HG03457 (cell line): Measurements from ENCODE around the gene CCDC170.
"Not testable (repeated sequence)": the region's sequence is repeated elsewhere in the genome, so short reads cannot be mapped to it uniquely, and the experiment has no call there.

Experiments
- ATAC-seq: cut with Tn5 transposase; IDR thresholded peaks from one replicate; pipeline ENCODE4 v1.9.1; 2021; ENCODE audit warnings: moderate number of reproducible peaks; ENCODE audit not compliant: unreplicated experiment

CCDC170 gene

GRCh38 chr6:151493161-151493803 is 535 bp upstream of the CCDC170 start:
- no peak for ATAC-seq

DNA sequence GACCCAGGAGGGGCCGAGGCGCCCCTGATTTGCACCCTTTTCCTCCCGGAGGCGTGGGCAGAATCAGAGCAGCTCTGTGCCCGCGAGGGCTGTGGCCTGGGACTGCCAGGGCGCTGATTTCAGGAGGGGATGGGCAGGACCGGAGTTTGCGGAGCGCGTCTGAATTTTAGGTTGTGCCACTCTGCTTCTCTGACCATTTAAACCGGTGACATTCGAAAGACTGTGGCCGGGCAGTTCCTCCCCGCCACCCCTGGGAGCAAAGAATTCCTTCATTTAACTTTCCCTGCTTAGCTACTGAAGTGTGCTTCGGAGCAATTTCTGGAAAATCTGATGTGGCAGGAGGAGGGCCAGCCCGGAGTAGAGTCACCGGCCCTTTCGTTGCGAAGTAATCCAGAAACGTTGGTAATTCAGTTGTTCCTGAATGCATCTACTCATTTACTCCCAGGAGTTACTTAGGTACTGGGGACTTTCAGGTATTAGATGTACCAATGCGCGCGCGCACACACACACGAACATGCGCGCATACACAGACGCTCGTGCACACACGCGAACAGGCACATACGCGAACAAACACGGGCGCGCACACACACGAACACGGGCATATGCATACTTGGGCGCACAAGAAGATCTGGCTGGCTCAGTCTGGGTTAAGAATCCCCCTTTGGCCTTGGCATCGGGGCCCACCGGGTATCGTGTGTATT is 568 bp downstream of the CCDC170 start:
- no peak for ATAC-seq

GRCh38 chr6:151494936-151495320 is 1.1 kb downstream of the CCDC170 start:
- ATAC-seq: no peak

DNA sequence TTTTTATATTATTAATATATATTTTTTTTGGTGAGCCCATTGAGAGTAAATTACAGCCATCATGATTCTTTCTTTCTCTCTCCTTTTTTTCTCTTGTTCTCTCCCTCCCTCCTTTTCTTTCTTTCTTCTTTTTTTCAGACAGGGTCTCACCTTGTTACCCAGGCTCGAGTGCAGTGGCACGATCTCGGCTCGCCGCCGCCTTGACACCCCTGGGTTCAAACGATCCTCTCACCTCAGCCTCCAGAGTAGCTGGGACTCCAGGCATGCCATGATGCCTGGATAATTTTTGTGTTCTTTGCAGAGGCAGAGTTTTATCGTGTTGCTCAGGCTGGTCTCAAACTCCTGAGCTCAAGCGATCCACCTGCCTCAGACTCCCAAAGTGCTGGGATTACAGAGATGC is 1.6 kb downstream of the CCDC170 start:
- no peak for ATAC-seq

DNA sequence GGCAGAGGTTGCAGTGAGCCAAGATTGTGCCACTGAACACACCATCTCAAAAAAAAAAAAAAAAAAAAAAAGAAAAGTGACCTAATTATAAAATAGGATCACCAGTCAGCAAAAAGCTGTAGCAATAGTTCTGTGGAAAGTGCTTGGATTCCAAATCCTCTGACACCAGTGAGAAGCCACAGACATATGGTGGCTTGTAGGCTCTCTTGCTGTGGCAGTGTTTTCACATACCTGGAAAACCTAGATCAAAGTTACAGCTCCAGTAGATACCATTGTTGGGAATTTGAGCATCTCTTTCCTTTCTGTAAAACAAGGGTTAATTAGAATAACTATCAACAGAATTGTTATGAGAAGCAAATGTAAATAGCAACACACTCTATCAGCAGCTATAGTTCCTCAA is 4.1 kb downstream of the CCDC170 start:
- ATAC-seq: no peak

DNA sequence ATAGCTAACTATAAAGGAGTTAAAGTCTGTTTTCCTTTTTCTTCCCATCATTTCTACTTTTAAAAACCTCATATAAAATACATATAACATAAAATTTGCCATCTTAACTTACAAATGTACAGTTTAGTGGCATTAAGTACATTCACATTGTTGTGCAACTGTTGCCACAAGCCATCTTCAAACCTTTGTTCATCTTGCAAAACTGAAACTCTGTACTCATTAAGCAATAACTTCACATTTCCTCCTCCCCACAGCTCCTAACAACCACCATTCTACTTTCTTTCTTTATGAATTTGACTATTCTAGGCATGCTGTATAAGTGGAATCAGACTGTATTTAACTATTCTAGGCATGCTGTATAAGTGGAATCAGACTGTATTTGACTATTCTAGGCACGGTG is 4.5 kb downstream of the CCDC170 start:
- peak; percentile 74 for ATAC-seq

DNA sequence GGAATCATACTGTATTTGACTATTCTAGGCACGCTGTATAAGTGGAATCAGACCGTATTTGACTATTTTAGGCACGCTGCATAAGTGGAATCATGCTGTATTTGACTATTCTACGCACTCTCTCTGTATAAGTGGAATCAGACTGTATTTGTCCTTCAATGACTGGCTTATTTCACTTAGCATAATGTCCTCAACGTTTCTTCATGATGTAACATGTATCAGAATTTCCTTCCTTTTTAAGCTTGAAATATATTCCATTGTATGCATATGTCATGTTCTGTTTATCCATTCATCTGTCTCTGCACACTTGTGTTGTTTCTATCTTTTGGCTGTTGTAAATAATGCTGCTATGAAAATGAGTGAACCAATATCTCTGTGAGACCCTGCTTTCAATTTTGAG is 5.7 kb downstream of the CCDC170 start:
- no peak for ATAC-seq

GRCh38 chr6:151501511-151502136 is 7.8 kb downstream of the CCDC170 start:
- no peak for ATAC-seq

DNA sequence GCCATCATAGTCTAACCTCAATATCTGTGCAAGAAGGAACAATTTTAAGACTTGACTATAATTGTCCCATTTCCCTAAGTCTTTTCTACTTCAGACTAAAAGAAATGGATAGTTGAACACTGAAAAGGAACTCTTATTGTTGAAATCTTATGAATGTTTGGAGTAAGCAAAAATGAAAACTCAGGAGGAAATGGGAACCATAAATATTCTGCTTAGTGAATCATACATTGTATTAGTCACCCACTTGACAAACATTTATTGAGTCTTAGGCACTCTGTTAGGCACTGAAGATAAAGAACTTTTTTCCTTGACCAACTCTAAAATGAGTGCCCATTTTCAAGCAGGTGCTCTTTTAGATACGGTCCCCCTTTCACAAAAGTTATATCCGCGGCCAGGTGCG is 8.7 kb downstream of the CCDC170 start:
- ATAC-seq: no peak

DNA sequence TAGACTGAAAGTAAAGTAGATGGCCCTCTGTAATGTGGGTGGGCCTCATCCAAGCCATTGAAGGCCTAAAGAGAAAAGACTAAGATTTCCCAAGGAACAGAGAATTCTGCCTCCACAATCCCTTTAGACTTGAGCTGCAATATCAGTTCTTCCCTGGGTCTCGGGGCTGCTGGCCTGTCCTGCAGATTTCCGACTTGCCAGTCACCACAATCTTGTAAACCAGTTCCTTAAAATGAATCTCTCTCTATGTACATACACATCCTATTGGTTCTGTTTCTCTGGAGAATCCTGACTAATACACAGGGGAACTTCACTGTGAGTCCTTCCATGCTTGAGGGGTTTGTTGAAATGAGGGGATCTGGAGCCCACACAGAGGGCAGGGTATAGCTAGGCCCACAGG is 12.9 kb downstream of the CCDC170 start:
- no peak for ATAC-seq

DNA sequence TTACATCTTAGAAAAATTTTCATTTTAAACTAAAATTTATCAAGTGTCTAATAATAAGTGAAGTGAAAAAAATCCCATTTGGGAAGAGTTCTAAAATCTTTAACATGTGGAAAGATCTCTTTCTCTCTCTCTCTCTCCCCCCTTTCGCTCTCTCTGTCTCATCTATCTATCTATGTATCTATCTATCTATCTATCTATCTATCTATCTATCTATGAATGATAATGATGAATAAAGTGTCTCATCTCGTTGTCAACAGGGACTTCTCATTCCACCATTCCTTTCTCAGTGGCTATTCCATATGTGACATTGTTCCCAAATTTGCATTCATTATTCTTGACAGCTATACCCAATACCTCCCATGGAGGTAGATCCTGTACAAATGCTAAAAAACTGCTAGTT is 15.2 kb downstream of the CCDC170 start:
- ATAC-seq: no peak

- no peak for ATAC-seq
Measured at GRCh38 chr6:151512481-151512880, 18.7 kb downstream of the CCDC170 start.

- no peak for ATAC-seq
Measured at GRCh38 chr6:151514000-151514730, 20.3 kb downstream of the CCDC170 start.

- not testable (repeated sequence) for ATAC-seq
Measured at GRCh38 chr6:151518992-151519391, 25.2 kb downstream of the CCDC170 start.

DNA sequence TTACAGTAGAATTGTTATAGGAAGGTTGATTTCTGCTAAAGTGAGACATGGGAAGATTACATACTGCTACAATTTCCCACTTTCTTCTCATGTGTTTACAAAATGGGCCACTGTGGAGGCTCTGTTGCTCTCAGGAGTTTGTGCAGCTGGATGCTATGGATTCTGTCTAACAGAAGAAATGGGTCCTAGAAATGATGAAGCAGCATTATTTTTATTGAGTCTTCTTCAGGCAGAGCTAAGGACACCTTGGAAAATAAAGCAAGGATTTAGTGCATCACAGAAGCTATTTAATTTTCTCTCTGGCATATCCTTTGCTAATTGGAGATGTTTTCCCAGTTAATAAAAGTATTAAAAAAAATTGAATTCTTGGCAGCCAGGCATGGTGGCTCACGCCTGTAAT is 29.2 kb downstream of the CCDC170 start:
- no peak for ATAC-seq

GRCh38 chr6:151524059-151524458 is 30.2 kb downstream of the CCDC170 start:
- no peak for ATAC-seq

DNA sequence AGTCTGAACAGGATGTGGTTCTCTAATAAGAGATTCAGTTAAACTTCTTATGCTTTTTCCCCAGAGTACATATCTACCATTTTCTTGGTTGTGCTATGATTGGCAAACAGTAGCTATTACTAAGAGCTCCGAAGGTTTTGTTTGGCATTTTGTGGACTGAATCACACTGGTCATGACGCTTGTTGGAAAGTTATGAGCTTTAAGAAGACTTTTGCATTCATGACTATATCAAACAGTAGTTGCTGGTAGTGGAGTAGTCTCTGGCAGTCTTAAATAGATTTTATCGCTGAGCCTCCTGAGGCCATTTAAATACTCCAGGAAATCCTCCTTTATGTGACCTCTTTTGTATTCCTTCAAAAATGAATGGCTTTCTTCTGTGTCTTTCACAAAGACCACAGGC is 40.8 kb downstream of the CCDC170 start:
- ATAC-seq: no peak

DNA sequence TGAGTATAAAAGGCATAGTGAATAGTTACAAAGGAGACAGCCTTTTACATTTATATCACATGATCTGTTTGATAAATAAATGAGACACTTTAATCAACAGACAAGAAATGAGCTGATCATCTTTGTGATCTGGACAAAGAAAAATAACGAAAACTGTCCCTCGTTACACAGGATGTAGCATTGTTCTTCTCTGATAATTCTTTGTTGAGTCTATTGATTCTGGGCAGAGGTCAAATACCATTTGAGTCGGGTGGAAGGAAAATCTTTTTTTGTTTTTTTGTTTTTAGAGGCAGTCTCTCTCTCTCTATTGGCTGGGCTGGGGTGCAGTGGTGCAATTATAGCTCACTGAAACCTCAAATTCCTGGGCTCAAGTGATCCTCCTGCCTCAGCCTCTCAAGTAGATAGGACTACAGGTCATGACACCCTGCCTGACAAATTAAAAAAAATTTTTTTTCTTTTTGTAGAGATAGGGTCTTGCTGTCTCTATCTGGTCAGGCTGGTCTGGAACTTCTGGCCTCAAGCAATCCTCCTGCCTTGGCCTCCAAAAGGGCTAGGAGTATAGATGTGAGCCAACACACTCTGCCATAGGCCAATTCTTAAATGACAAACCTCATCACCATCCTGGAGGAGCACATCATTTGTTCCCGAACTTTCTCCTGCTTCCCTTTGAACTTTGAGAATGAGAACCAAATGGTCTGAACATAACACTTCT is 41.8 kb downstream of the CCDC170 start:
- no peak for ATAC-seq

DNA sequence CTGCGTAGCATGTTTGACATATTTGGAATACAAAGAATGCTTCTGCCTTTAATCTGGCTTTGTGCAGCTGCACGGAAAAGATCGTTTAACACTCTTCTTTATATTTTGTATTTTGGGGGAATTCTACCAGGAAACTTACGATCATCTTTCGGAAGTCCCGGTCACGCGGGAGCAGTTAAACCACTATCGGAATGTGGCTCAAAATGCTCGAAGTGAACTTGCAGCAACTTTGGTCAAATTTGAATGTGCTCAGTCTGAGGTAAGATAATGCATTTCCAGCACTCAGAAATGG is 42.3 kb downstream of the CCDC170 start:
- ATAC-seq: no peak

GRCh38 chr6:151537556-151537955 is 43.7 kb downstream of the CCDC170 start:
- no peak for ATAC-seq

GRCh38 chr6:151539506-151540268 is 45.9 kb downstream of the CCDC170 start:
- no peak for ATAC-seq
